H1 (cell line): ENCODE results near the gene B3GALT5. TPM values are rescaled to one million over a fixed set of nuclear protein-coding genes. Genes with fewer than 3 reads are reported as not detected.

Experiments
- USF2 ChIP-seq: IDR thresholded peaks from 2 replicates; pipeline ENCODE4 v1.6.1; 2011; ENCODE audit warnings: low read length, improper control_type of control experiment
- polyA plus RNA-seq, 7 experiments: library from polyadenylated mRNA; depleted of rRNA in 3 of 7; stranded (reverse) in 5 of 7; unstranded in 2 of 7; fragments of >200 nt in 5 of 7; fragments of 200-250 nt in 2 of 7; gene quantifications; 1 replicate in 5 of 7; 2 replicates in 1 of 7; 4 replicates in 1 of 7; pipeline versions ENCODE4 v1.2.1 to v1.2.3, GENCODE V29; 2011 to 2013; ENCODE audit warnings: missing spikeins in 2 of 7, mixed read lengths in 2 of 7
- total RNA-seq: library from RNA; stranded (reverse); fragmentation: NEBNext Ultra II Directional; extraction: Animal tissue kit (Norgen Biotek cat#: 25700); gene quantifications from 2 replicates; pipeline ENCODE4 v1.2.1, GENCODE V29; 2021

The B3GALT5 gene
- total and polyA plus RNA-seq, 2 of the 8 experiments (the other 6 are each of a cell fraction or from before 2014, with no cell fraction given): 11.9 to 25.1 TPM

GRCh38 chr21:39645331-39645730, 32.6 kb downstream of the B3GALT5 start (continued):
- TF ChIP-seq USF2: no peak
